ENCODE results near the gene RASGEF1C.

The RASGEF1C gene

DNA sequence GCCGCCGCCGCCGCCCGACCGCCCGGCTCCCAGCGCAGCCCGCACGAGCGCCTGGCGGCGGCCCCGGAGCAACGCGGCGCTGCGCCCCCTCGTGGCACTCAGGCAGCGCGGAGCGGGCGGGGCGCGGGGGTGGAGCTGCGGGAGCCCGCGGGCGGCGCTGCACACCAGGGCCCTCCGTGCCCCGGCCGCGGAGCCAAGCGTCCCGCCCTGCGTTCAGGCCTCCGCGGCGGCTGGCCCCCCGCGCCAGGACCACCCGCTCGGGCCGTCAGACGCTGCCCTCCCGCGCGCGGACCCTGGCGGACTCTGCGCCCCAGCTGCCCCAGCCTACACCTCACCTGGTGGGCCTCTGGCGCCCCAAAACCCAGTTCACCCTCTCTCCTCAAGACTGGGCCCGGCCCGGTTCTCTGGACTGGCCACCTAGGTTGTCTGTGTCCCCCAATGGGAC, at the start of gene RASGEF1C:
Gene RASGEF1C (minus strand): TSS at position 75 of the 445 bp plus-strand sequence. CDS start 71,159 bp downstream, outside the sequence.
- peaks cover 11% of the 10 kb centered on the region in 2 donors for H3K27me3 ChIP-seq (ENCODE audit: control insufficient read depth in 2 of 2, insufficient read depth in 2 of 2, low read length in 2 of 2)
- peak within 1 kb of the TSS in 1 of 2 donors; percentile 17 for H3K9ac ChIP-seq (ENCODE audit: low read depth in 1 of 2, low read length in 2 of 2)

DNA sequence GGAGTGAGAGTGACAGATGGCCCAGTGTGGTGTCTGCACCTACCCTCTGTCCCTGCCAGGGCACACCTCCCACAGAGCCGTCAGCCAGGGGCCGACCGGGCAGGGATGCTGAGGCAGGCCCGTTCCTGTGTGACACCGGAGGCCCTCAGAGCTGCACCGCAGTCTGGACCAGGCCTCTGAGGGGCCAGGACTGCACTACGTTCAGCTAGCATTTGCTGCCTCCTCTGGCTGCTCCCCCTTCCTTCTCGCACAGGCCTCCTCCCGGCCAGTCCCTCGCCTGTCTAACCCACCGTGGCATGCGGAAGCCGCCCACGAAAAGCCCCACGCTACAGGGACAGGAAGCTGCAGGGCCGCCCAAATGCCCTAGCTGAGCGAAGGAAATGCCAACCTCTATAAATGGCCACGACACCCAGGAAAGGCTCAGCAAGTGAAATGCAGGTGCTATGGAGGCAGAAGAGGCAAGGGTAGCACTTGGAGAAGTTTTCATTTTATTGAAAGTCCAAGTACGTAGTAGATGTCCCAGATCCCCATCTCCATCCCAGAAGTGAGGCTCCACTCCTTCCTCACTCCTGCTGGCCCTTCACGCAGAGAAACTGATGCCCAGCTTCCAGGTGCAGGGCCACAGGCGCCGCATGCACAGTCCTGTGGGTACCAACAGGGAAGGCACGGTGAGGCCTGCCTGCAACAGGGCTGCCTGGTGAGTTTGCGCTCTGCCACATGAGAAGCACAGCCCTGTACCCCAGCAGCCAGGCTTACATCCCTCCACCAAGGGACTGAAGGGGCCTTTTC, 44.2 kb upstream of the RASGEF1C start:
- Histone ChIP-seq H3K4me1 (ENCODE audit: control insufficient read depth in 2 of 2, insufficient read depth in 2 of 2, low read length in 2 of 2) (no peaks in the 10 kb centered on the region), H3K9ac (ENCODE audit: low read depth in 1 of 2, low read length in 2 of 2) (no peak overlapping the region), H3K27me3 (ENCODE audit: control insufficient read depth in 2 of 2, insufficient read depth in 2 of 2, low read length in 2 of 2) (no peaks in the 10 kb centered on the region), H3K9me3 (ENCODE audit: control insufficient read depth in 2 of 2, low read length in 2 of 2) (peaks cover 52 to 60% of the 10 kb centered on the region in 2 donors), H3K27ac (ENCODE audit: low read depth in 2 of 2, low read length in 2 of 2) (no peak overlapping the region), H3K4me3 (ENCODE audit: low read length in 2 of 2) (peak overlapping the region in 1 of 2 donors; percentile 30), H3K36me3 (ENCODE audit: control insufficient read depth in 2 of 2, insufficient read depth in 2 of 2, low read length in 2 of 2) (peaks cover 56 to 71% of the 10 kb centered on the region in 2 donors)

More for the DNA sequence above, at the start of gene RASGEF1C:
- H3K4me1 ChIP-seq (ENCODE audit: control insufficient read depth in 2 of 2, insufficient read depth in 2 of 2, low read length in 2 of 2): peaks cover 4 to 5% of the 10 kb centered on the region in 2 donors
- H3K27ac ChIP-seq (ENCODE audit: low read depth in 2 of 2, low read length in 2 of 2): no peak within 1 kb of the TSS
- no peaks in the 10 kb centered on the region for H3K9me3 ChIP-seq (ENCODE audit: control insufficient read depth in 2 of 2, low read length in 2 of 2)
- H3K4me3 ChIP-seq (ENCODE audit: low read length in 2 of 2): peak within 1 kb of the TSS; percentile 23 to 37
- no peaks in the 10 kb centered on the region for H3K36me3 ChIP-seq (ENCODE audit: control insufficient read depth in 2 of 2, insufficient read depth in 2 of 2, low read length in 2 of 2)

DNA sequence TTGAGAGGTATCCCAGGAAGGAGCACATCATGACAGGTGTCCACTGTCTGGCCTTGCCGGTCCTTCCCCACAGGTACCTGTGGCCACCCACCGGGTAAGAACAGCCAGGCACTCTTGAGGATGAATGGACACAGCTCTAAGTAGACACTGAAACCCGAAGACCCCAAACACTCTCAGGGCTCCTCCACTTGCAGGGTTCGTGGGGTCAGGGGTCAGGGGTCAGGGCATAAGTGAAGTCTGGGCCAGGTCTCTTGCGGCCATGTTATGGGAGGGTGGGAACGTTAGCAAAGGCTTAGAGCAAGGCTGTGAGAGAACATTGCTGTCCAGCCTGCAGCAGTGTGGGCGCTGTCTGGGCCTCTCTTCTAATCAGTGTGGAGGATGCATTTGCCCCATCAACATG, 42.9 kb upstream of the RASGEF1C start:
- H3K4me1 ChIP-seq (ENCODE audit: control insufficient read depth in 2 of 2, insufficient read depth in 2 of 2, low read length in 2 of 2): no peaks in the 10 kb centered on the region
- peaks cover 57 to 70% of the 10 kb centered on the region in 2 donors for H3K36me3 ChIP-seq (ENCODE audit: control insufficient read depth in 2 of 2, insufficient read depth in 2 of 2, low read length in 2 of 2)
- no peak overlapping the region for H3K27ac ChIP-seq (ENCODE audit: low read depth in 2 of 2, low read length in 2 of 2)
- no peaks in the 10 kb centered on the region for H3K27me3 ChIP-seq (ENCODE audit: control insufficient read depth in 2 of 2, insufficient read depth in 2 of 2, low read length in 2 of 2)
- H3K9me3 ChIP-seq (ENCODE audit: control insufficient read depth in 2 of 2, low read length in 2 of 2): peaks cover 45 to 56% of the 10 kb centered on the region in 2 donors
- H3K4me3 ChIP-seq (ENCODE audit: low read length in 2 of 2): no peak overlapping the region
- no peak overlapping the region for H3K9ac ChIP-seq (ENCODE audit: low read depth in 1 of 2, low read length in 2 of 2)

DNA sequence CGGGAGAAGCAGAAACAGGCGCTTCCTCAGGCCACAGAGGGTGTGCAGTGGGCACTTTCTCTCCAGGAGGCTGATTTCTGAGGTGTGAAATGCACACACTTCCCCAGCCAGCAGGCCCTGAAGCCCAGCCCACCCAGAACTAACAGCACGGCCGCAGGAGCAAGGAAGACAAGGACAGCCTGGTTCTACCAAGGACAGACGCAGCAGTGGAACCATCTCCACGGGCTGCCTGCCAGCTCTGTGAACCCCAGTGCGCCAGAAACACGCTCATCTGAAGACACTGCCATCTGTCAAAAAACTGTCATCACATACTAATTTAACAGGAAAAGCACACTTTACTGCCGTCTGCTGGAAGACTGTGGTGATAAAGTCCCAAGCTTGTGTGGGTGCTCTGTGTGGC, 42.1 kb upstream of the RASGEF1C start:
- Histone ChIP-seq H3K27me3 (ENCODE audit: control insufficient read depth in 2 of 2, insufficient read depth in 2 of 2, low read length in 2 of 2) (no peaks in the 10 kb centered on the region), H3K9ac (ENCODE audit: low read depth in 1 of 2, low read length in 2 of 2) (no peak overlapping the region), H3K27ac (ENCODE audit: low read depth in 2 of 2, low read length in 2 of 2) (no peak overlapping the region), H3K4me1 (ENCODE audit: control insufficient read depth in 2 of 2, insufficient read depth in 2 of 2, low read length in 2 of 2) (no peaks in the 10 kb centered on the region), H3K4me3 (ENCODE audit: low read length in 2 of 2) (no peak overlapping the region), H3K36me3 (ENCODE audit: control insufficient read depth in 2 of 2, insufficient read depth in 2 of 2, low read length in 2 of 2) (peaks cover 55 to 70% of the 10 kb centered on the region in 2 donors), H3K9me3 (ENCODE audit: control insufficient read depth in 2 of 2, low read length in 2 of 2) (peaks cover 42 to 55% of the 10 kb centered on the region in 2 donors)

DNA sequence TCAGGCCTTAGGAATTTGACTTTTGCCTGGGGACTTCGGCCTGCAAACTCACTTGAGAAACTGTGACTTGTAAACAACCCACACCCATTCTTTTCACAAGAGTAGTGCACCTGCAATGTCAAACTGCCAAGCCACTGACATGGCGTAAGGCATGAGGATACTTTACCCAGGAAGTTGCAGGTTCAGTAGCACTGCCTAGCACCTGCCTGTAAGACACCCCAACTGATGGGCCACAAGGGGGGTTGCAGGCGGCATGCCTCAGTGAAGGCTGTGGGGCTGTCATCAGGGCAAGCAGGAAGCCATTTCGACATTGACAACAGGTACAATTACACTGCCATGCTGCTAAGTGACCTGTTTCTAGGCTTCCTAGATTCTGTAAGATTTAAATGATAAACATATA, 41.3 kb upstream of the RASGEF1C start:
- Histone ChIP-seq H3K9me3 (ENCODE audit: control insufficient read depth in 2 of 2, low read length in 2 of 2) (peaks cover 34 to 52% of the 10 kb centered on the region in 2 donors), H3K4me3 (ENCODE audit: low read length in 2 of 2) (no peak overlapping the region), H3K9ac (ENCODE audit: low read depth in 1 of 2, low read length in 2 of 2) (no peak overlapping the region), H3K36me3 (ENCODE audit: control insufficient read depth in 2 of 2, insufficient read depth in 2 of 2, low read length in 2 of 2) (peaks cover 53 to 66% of the 10 kb centered on the region in 2 donors), H3K27ac (ENCODE audit: low read depth in 2 of 2, low read length in 2 of 2) (no peak overlapping the region), H3K27me3 (ENCODE audit: control insufficient read depth in 2 of 2, insufficient read depth in 2 of 2, low read length in 2 of 2) (no peaks in the 10 kb centered on the region), H3K4me1 (ENCODE audit: control insufficient read depth in 2 of 2, insufficient read depth in 2 of 2, low read length in 2 of 2) (no peaks in the 10 kb centered on the region)

DNA sequence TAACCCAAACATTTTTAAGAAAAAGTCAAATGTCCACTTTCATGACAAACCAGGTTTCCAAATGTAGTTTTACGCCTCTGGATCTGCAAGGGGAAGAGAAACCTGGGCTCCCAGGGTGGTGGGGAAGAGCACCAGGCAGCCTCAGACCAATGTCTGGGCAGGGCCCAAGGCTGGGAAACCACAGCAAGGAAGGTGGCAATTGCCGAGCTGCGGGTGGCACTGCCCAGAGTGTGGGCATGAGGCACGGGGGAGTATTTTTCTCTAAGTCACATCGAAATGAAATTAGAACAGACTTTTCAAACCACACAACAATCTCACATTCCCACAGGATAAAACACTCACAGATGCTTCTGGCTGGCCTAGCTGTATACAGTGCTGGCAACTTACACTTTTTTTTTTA, 32.6 kb upstream of the RASGEF1C start:
- H3K9ac ChIP-seq (ENCODE audit: low read depth in 1 of 2, low read length in 2 of 2): no peak overlapping the region
- H3K4me3 ChIP-seq (ENCODE audit: low read length in 2 of 2): no peak overlapping the region
- H3K9me3 ChIP-seq (ENCODE audit: control insufficient read depth in 2 of 2, low read length in 2 of 2): peaks cover 3 to 6% of the 10 kb centered on the region in 2 donors
- peaks cover 52 to 61% of the 10 kb centered on the region in 2 donors for H3K36me3 ChIP-seq (ENCODE audit: control insufficient read depth in 2 of 2, insufficient read depth in 2 of 2, low read length in 2 of 2)
- H3K27ac ChIP-seq (ENCODE audit: low read depth in 2 of 2, low read length in 2 of 2): no peak overlapping the region
- H3K27me3 ChIP-seq (ENCODE audit: control insufficient read depth in 2 of 2, insufficient read depth in 2 of 2, low read length in 2 of 2): no peaks in the 10 kb centered on the region
- H3K4me1 ChIP-seq (ENCODE audit: control insufficient read depth in 2 of 2, insufficient read depth in 2 of 2, low read length in 2 of 2): no peaks in the 10 kb centered on the region

DNA sequence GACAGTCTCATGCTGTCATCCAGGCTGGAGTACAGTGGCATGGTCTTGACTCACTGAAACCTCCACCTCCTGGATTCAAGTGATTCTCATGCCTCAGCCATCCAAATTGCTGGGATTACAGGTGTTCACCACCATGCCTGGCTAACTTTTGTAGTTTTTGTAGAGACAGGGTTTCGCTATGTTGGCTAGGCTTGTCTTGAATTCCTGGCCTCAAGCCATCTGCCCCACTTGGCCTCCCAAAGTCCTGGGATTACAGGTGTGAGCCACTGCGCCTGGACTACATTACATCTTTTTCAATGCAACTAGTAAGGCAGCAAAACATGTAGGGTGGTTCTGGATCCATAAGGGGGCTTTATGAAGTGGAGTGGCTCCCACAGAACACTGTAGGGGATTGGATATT, 29.6 kb upstream of the RASGEF1C start:
- Histone ChIP-seq H3K36me3 (ENCODE audit: control insufficient read depth in 2 of 2, insufficient read depth in 2 of 2, low read length in 2 of 2) (peaks cover 66 to 72% of the 10 kb centered on the region in 2 donors), H3K27ac (ENCODE audit: low read depth in 2 of 2, low read length in 2 of 2) (no peak overlapping the region), H3K9me3 (ENCODE audit: control insufficient read depth in 2 of 2, low read length in 2 of 2) (peaks cover 0 to 1% of the 10 kb centered on the region in 2 donors), H3K9ac (ENCODE audit: low read depth in 1 of 2, low read length in 2 of 2) (no peak overlapping the region), H3K4me1 (ENCODE audit: control insufficient read depth in 2 of 2, insufficient read depth in 2 of 2, low read length in 2 of 2) (no peaks in the 10 kb centered on the region), H3K4me3 (ENCODE audit: low read length in 2 of 2) (no peak overlapping the region), H3K27me3 (ENCODE audit: control insufficient read depth in 2 of 2, insufficient read depth in 2 of 2, low read length in 2 of 2) (no peaks in the 10 kb centered on the region)

DNA sequence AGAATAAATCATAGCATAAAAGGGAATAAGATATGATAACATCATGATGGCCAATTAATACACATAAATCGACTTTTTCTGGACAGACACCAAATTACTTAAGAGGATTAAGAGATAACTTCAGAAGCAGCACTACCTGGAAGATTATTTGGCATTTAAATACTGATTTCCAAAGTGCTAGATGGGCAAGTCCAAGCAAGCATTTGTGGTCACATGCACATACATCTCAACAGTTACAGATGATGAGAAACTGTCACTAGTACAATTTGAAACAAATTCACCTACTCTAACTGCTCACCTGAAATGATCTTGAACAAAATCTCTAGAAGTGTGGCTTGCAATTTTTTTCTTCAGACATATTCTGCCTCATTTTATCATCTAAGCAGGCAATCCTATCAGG, 26.8 kb upstream of the RASGEF1C start:
- Histone ChIP-seq H3K4me3 (ENCODE audit: low read length in 2 of 2) (no peak overlapping the region), H3K9ac (ENCODE audit: low read depth in 1 of 2, low read length in 2 of 2) (no peak overlapping the region), H3K4me1 (ENCODE audit: control insufficient read depth in 2 of 2, insufficient read depth in 2 of 2, low read length in 2 of 2) (no peaks in the 10 kb centered on the region), H3K9me3 (ENCODE audit: control insufficient read depth in 2 of 2, low read length in 2 of 2) (peaks cover 0 to 2% of the 10 kb centered on the region in 2 donors), H3K36me3 (ENCODE audit: control insufficient read depth in 2 of 2, insufficient read depth in 2 of 2, low read length in 2 of 2) (peaks cover 54 to 55% of the 10 kb centered on the region in 2 donors), H3K27me3 (ENCODE audit: control insufficient read depth in 2 of 2, insufficient read depth in 2 of 2, low read length in 2 of 2) (no peaks in the 10 kb centered on the region), H3K27ac (ENCODE audit: low read depth in 2 of 2, low read length in 2 of 2) (no peak overlapping the region)

DNA sequence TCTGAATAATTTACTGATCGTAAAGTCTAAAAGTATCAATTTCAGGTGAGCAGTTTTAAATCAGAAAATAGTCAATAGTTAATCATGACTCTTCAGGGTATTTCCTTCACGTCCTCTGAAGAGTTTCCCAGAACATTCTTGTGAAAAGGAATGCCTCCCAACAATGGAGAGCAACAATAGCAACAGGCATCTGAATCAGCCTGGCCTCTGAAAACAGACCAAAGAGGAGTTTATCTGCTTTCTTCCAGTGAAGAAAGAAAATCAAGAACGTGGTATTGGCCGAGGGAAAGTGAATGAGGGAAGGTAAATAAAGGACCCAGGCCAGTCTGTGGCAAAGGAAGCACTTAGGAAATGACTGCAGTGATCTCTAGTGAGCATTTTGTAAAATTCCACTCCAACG, 26.1 kb upstream of the RASGEF1C start:
- peaks cover 46 to 47% of the 10 kb centered on the region in 2 donors for H3K36me3 ChIP-seq (ENCODE audit: control insufficient read depth in 2 of 2, insufficient read depth in 2 of 2, low read length in 2 of 2)
- H3K9me3 ChIP-seq (ENCODE audit: control insufficient read depth in 2 of 2, low read length in 2 of 2): peaks cover 0 to 2% of the 10 kb centered on the region in 2 donors
- H3K9ac ChIP-seq (ENCODE audit: low read depth in 1 of 2, low read length in 2 of 2): no peak overlapping the region
- H3K27ac ChIP-seq (ENCODE audit: low read depth in 2 of 2, low read length in 2 of 2): no peak overlapping the region
- no peak overlapping the region for H3K4me3 ChIP-seq (ENCODE audit: low read length in 2 of 2)
- H3K27me3 ChIP-seq (ENCODE audit: control insufficient read depth in 2 of 2, insufficient read depth in 2 of 2, low read length in 2 of 2): no peaks in the 10 kb centered on the region
- H3K4me1 ChIP-seq (ENCODE audit: control insufficient read depth in 2 of 2, insufficient read depth in 2 of 2, low read length in 2 of 2): no peaks in the 10 kb centered on the region

DNA sequence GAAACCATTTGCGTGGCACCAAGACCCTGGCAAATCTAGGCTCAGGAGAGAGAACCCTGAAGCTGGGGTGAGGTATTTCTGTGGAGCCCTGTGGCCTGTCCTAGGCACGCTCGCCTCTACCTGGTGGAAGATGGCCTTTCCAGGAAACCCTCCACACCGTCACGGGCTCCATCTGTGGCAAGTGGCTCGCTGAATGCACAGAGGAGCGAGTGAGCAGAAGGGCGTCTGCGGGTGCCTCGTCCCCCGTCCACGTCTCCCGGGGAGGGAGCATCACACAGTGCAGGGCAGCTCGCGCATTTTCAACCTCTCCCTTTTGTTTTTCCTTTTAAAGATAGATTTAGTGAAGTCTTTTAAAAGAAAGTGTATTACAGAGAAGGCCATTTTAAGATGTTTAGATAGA, 25.3 kb upstream of the RASGEF1C start:
- peaks cover 39 to 42% of the 10 kb centered on the region in 2 donors for H3K36me3 ChIP-seq (ENCODE audit: control insufficient read depth in 2 of 2, insufficient read depth in 2 of 2, low read length in 2 of 2)
- no peaks in the 10 kb centered on the region for H3K4me1 ChIP-seq (ENCODE audit: control insufficient read depth in 2 of 2, insufficient read depth in 2 of 2, low read length in 2 of 2)
- peaks cover 2 to 3% of the 10 kb centered on the region in 2 donors for H3K9me3 ChIP-seq (ENCODE audit: control insufficient read depth in 2 of 2, low read length in 2 of 2)
- no peak overlapping the region for H3K27ac ChIP-seq (ENCODE audit: low read depth in 2 of 2, low read length in 2 of 2)
- H3K27me3 ChIP-seq (ENCODE audit: control insufficient read depth in 2 of 2, insufficient read depth in 2 of 2, low read length in 2 of 2): no peaks in the 10 kb centered on the region
- H3K9ac ChIP-seq (ENCODE audit: low read depth in 1 of 2, low read length in 2 of 2): no peak overlapping the region
- H3K4me3 ChIP-seq (ENCODE audit: low read length in 2 of 2): no peak overlapping the region

All from mucosa of rectum (tissue), 2 donors.